ENCODE data around the gene RETREG1.
"Not testable (repeated sequence)": the region's sequence is repeated elsewhere in the genome, so short reads cannot be mapped to it uniquely, and the experiment has no call there.

RETREG1 gene

DNA sequence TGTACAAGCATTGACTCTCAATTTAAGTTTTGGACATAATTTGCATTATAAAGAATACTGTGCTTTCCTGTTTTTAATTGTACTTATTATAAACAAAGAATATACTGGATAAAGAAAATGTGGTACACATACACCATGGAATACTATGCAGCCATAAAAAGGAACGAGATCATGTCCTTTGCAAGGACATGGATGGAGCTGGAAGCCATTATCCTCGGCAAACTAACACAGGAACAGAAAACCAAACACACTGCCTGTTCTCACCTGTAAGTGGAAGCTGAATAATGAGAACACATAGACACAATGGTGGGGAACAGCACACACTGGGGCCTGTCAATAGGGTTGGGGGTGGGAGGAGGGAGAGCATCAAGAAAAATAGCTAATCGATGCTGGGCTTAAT lies 140.4 kb downstream of the RETREG1 start:
- not testable (repeated sequence) for H2AFZ ChIP-seq (ENCODE audit: low read depth, low read length); DNase-seq; H3K27me3 ChIP-seq (ENCODE audit: control insufficient read depth in 1 of 2, insufficient read depth in 1 of 2, low read length in 2 of 2); H3K36me3 ChIP-seq (ENCODE audit: control insufficient read depth in 1 of 2, insufficient read depth in 2 of 2, low read depth in 1 of 2, low read length in 2 of 2); H3K4me3 ChIP-seq (ENCODE audit: insufficient read depth in 1 of 2, low read depth in 1 of 2, low read length in 2 of 2); H2BK12ac ChIP-seq (ENCODE audit: low read length in 2 of 2); H3K79me1 ChIP-seq (replicated peaks; ENCODE audit: low read length, poor library complexity, severe bottlenecking); H4K8ac ChIP-seq (ENCODE audit: low read length); H2AK5ac ChIP-seq (ENCODE audit: low read length, severe bottlenecking); H3K9ac ChIP-seq (ENCODE audit: low read length); H3K4me2 ChIP-seq (ENCODE audit: low read length, poor library complexity, severe bottlenecking); H3K18ac ChIP-seq (ENCODE audit: low read depth in 1 of 2, low read length in 2 of 2); H2BK15ac ChIP-seq (ENCODE audit: low read depth, poor library complexity, severe bottlenecking); H3K14ac ChIP-seq (ENCODE audit: low read length in 2 of 2); H2BK120ac ChIP-seq (ENCODE audit: low read depth, low read length); H4K91ac ChIP-seq (ENCODE audit: low read length); H2BK5ac ChIP-seq (ENCODE audit: low read depth, low read length, poor library complexity, severe bottlenecking); H3K27ac ChIP-seq (ENCODE audit: low read length, poor library complexity, severe bottlenecking); H3K23ac ChIP-seq (ENCODE audit: low read length in 2 of 2); H3K4ac ChIP-seq (ENCODE audit: low read depth in 1 of 2, low read length in 2 of 2); H3K4me1 ChIP-seq (ENCODE audit: control insufficient read depth, insufficient read depth, low read depth, low read length); H3K9me3 ChIP-seq (ENCODE audit: control insufficient read depth, low read length)
- 88% methylated on average over 1 of the region's 3 CpGs for WGBS

DNA sequence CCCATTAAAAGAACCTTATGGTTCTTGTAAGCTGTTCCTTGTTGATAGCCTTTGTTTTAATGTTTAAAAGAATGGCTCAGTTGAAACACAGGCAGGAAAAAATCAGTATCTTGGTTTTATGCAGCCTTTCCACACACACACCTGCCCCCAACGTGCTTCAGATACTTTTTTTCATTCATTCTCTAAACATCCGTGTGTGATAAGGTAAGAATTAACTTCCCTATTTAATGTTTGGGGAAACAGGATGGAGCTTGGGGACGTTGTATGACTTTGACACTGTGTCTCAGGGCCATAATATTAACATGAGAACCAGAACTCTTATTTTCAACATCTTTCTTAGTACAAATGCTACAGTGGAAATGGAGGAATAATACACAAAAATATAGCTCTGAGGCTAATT lies 145.4 kb downstream of the RETREG1 start:
- Histone ChIP-seq H4K8ac (ENCODE audit: low read length) (no peak overlapping the region), H2BK120ac (ENCODE audit: low read depth, low read length) (no peak overlapping the region), H3K23ac (ENCODE audit: low read length in 2 of 2) (no peak overlapping the region), H2AK5ac (ENCODE audit: low read length, severe bottlenecking) (no peak overlapping the region), H4K91ac (ENCODE audit: low read length) (no peak overlapping the region), H3K27me3 (ENCODE audit: control insufficient read depth in 1 of 2, insufficient read depth in 1 of 2, low read length in 2 of 2) (no peaks in the 10 kb centered on the region), H3K27ac (ENCODE audit: low read length, poor library complexity, severe bottlenecking) (no peak overlapping the region), H2BK15ac (ENCODE audit: low read depth, poor library complexity, severe bottlenecking) (no peak overlapping the region), H3K4me2 (ENCODE audit: low read length, poor library complexity, severe bottlenecking) (no peak overlapping the region), H2AFZ (ENCODE audit: low read depth, low read length) (no peak overlapping the region), H3K18ac (ENCODE audit: low read depth in 1 of 2, low read length in 2 of 2) (no peak overlapping the region), H3K4me1 (ENCODE audit: control insufficient read depth, insufficient read depth, low read depth, low read length) (peaks cover 8% of the 10 kb centered on the region), H3K36me3 (ENCODE audit: control insufficient read depth in 1 of 2, insufficient read depth in 2 of 2, low read depth in 1 of 2, low read length in 2 of 2) (peaks cover 0 to 7% of the 10 kb centered on the region in 2 experiments), H2BK5ac (ENCODE audit: low read depth, low read length, poor library complexity, severe bottlenecking) (no peak overlapping the region), H3K9me3 (ENCODE audit: control insufficient read depth, low read length) (no peaks in the 10 kb centered on the region), H3K79me1 (replicated peaks; ENCODE audit: low read length, poor library complexity, severe bottlenecking) (peaks cover 12% of the 10 kb centered on the region), H3K14ac (ENCODE audit: low read length in 2 of 2) (no peak overlapping the region), H3K4me3 (ENCODE audit: insufficient read depth in 1 of 2, low read depth in 1 of 2, low read length in 2 of 2) (no peak overlapping the region), H2BK12ac (ENCODE audit: low read length in 2 of 2) (no peak overlapping the region), H3K9ac (ENCODE audit: low read length) (no peak overlapping the region), H3K4ac (ENCODE audit: low read depth in 1 of 2, low read length in 2 of 2) (no peak overlapping the region)
- no peak for DNase-seq
- WGBS = no CpG with 5 or more reads among the region's 3 CpGs

DNA sequence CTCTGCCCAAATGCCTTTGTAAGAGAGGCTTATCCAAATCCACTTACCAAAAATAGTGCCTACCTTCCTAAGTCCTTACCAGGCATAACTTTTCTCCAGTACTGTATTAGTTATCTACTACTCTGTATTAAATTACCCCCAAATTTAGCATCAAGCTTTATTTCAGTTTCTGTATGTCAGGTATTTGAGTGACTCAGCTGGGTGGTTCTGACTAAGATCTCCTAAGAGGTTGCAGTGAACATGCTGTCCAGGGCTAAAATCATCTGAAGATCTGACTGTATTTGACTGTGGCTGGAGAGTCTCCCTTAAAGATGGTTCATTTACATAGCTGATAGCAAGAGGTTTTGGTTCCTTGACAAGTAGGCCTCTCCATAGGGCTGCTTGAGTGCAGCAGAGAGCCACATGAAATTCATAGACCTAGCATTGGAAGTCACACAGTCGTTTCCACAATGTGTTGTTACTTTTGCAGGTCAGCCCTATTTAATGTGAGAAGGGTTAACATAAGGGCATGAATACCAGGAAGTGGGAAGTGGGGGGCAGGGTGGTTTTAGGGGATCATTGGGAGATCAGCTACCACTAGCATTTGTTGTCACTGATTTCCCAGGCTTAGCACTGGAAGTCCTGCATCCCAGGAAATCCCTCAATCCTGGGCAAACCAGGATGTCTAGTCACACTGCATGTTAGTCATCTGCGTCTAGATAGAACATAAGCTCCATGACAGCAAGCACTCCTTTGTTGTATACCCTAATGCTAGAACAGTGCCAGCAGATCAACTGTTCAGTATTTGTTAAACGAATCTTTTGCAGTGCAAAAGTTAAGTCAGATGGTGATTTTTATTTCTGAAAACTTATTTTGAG lies 149.2 kb downstream of the RETREG1 start:
- no peak overlapping the region for H3K27ac ChIP-seq (ENCODE audit: low read length, poor library complexity, severe bottlenecking)
- DNase-seq = peak; percentile 75
- H3K4me3 ChIP-seq (ENCODE audit: insufficient read depth in 1 of 2, low read depth in 1 of 2, low read length in 2 of 2) = peak overlapping the region in 1 of 2 experiments; percentile 98
- WGBS = 75% methylated on average over 3 of the region's 3 CpGs
- peaks cover 12% of the 10 kb centered on the region for H3K79me1 ChIP-seq (replicated peaks; ENCODE audit: low read length, poor library complexity, severe bottlenecking)
- H3K23ac ChIP-seq (ENCODE audit: low read length in 2 of 2) = peak overlapping the region in 1 of 2 experiments; percentile 3
- H2BK12ac ChIP-seq (ENCODE audit: low read length in 2 of 2) = no peak overlapping the region
- H4K8ac ChIP-seq (ENCODE audit: low read length) = no peak overlapping the region
- no peak overlapping the region for H3K18ac ChIP-seq (ENCODE audit: low read depth in 1 of 2, low read length in 2 of 2)
- peaks cover 0 to 18% of the 10 kb centered on the region in 2 experiments for H3K36me3 ChIP-seq (ENCODE audit: control insufficient read depth in 1 of 2, insufficient read depth in 2 of 2, low read depth in 1 of 2, low read length in 2 of 2)
- H3K4ac ChIP-seq (ENCODE audit: low read depth in 1 of 2, low read length in 2 of 2) = no peak overlapping the region
- H3K4me2 ChIP-seq (ENCODE audit: low read length, poor library complexity, severe bottlenecking) = no peak overlapping the region
- no peak overlapping the region for H4K91ac ChIP-seq (ENCODE audit: low read length)
- H2AK5ac ChIP-seq (ENCODE audit: low read length, severe bottlenecking) = no peak overlapping the region
- H2BK120ac ChIP-seq (ENCODE audit: low read depth, low read length) = no peak overlapping the region
- H3K9me3 ChIP-seq (ENCODE audit: control insufficient read depth, low read length) = no peaks in the 10 kb centered on the region
- H3K14ac ChIP-seq (ENCODE audit: low read length in 2 of 2) = no peak overlapping the region
- H3K27me3 ChIP-seq (ENCODE audit: control insufficient read depth in 1 of 2, insufficient read depth in 1 of 2, low read length in 2 of 2) = no peaks in the 10 kb centered on the region
- peaks cover 10% of the 10 kb centered on the region for H3K4me1 ChIP-seq (ENCODE audit: control insufficient read depth, insufficient read depth, low read depth, low read length)
- no peak overlapping the region for H2BK15ac ChIP-seq (ENCODE audit: low read depth, poor library complexity, severe bottlenecking)
- no peak overlapping the region for H2AFZ ChIP-seq (ENCODE audit: low read depth, low read length)
- H3K9ac ChIP-seq (ENCODE audit: low read length) = peak overlapping the region; percentile 94
- no peak overlapping the region for H2BK5ac ChIP-seq (ENCODE audit: low read depth, low read length, poor library complexity, severe bottlenecking)

DNA sequence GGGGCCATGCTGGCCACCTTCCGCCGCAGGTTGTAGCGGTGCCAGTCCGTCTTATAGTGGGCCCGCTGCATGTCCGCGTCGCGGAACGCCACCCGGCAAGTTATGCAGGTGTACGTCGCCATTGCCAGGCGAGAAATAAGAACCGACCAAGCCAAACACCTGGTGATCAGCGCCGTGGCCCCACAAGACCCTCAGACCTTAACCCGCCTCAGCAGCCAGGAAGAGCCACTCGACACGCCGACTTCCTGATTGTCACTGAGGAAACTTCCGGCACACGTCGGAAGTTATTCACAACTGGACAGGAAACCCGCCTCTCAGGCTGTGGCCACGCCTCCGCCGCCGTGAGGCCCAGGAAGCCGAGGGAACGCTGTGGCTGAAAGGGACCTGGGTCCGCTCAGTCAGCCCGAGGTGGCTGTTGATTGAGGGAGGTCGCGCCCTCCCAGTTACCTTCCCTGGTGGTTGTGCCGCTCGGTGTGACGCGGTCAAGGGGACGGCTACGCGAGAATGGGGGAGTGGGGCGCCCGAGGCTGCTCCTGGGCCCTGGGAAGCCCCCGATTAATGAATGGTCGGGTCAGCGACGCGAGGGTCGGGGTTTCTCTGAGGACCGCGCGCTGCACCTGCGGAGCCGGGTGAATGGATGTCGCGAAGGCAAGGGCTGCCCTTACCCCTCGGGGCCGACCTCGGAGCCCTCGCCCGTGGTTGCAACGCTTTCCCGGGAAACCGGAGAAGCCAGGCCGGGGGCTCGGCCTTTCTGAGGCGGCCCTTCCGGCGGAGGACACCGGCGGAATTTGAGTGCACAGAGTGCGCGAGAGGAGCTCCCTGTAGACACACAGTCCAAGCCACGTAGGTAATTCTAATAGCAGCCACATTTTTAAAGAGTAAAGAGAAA lies 151.0 kb downstream of the RETREG1 start, which contains the start of gene ZNF622:
TSS of gene ZNF622 (minus strand) at position 257 of the 889 bp plus-strand sequence. CDS start at position 122, 135 bp downstream.
- peaks cover 4 to 36% of the 10 kb centered on the region in 2 experiments for H3K36me3 ChIP-seq (ENCODE audit: control insufficient read depth in 1 of 2, insufficient read depth in 2 of 2, low read depth in 1 of 2, low read length in 2 of 2)
- H3K18ac ChIP-seq (ENCODE audit: low read depth in 1 of 2, low read length in 2 of 2) = peak within 1 kb of the TSS; percentile 92 to 97
- H2BK15ac ChIP-seq (ENCODE audit: low read depth, poor library complexity, severe bottlenecking) = peak within 1 kb of the TSS; percentile 55
- H4K91ac ChIP-seq (ENCODE audit: low read length) = peak within 1 kb of the TSS; percentile 97
- peak within 1 kb of the TSS; percentile 4 to 86 for H2BK12ac ChIP-seq (ENCODE audit: low read length in 2 of 2)
- H2AK5ac ChIP-seq (ENCODE audit: low read length, severe bottlenecking) = peak within 1 kb of the TSS; percentile 11
- H3K27ac ChIP-seq (ENCODE audit: low read length, poor library complexity, severe bottlenecking) = peak within 1 kb of the TSS; percentile 56
- WGBS = under 1% methylated on average over 70 of the region's 75 CpGs
- peak; percentile 94 for DNase-seq
- H3K9ac ChIP-seq (ENCODE audit: low read length) = peak within 1 kb of the TSS; percentile 94
- H2AFZ ChIP-seq (ENCODE audit: low read depth, low read length) = peak within 1 kb of the TSS; percentile 91
- H2BK5ac ChIP-seq (ENCODE audit: low read depth, low read length, poor library complexity, severe bottlenecking) = peak within 1 kb of the TSS; percentile 26
- no peaks in the 10 kb centered on the region for H3K27me3 ChIP-seq (ENCODE audit: control insufficient read depth in 1 of 2, insufficient read depth in 1 of 2, low read length in 2 of 2)
- H3K4me3 ChIP-seq (ENCODE audit: insufficient read depth in 1 of 2, low read depth in 1 of 2, low read length in 2 of 2) = peak within 1 kb of the TSS; percentile 96 to 98
- H3K23ac ChIP-seq (ENCODE audit: low read length in 2 of 2) = peak within 1 kb of the TSS in 1 of 2 experiments; percentile 83
- peak within 1 kb of the TSS in 1 of 2 experiments; percentile 81 for H3K14ac ChIP-seq (ENCODE audit: low read length in 2 of 2)
- H4K8ac ChIP-seq (ENCODE audit: low read length) = peak within 1 kb of the TSS; percentile 92
- H3K4me1 ChIP-seq (ENCODE audit: control insufficient read depth, insufficient read depth, low read depth, low read length) = peaks cover 15% of the 10 kb centered on the region
- peak within 1 kb of the TSS; percentile 91 for H2BK120ac ChIP-seq (ENCODE audit: low read depth, low read length)
- H3K4me2 ChIP-seq (ENCODE audit: low read length, poor library complexity, severe bottlenecking) = peak within 1 kb of the TSS; percentile 87
- peak within 1 kb of the TSS; percentile 56 to 73 for H3K4ac ChIP-seq (ENCODE audit: low read depth in 1 of 2, low read length in 2 of 2)
- H3K9me3 ChIP-seq (ENCODE audit: control insufficient read depth, low read length) = no peaks in the 10 kb centered on the region
- H3K79me1 ChIP-seq (replicated peaks; ENCODE audit: low read length, poor library complexity, severe bottlenecking) = peaks cover 10% of the 10 kb centered on the region

Measured in mesenchymal stem cell (in vitro differentiated cells and primary cell).